Lower leg skin (tissue), 3 donors: ENCODE results near the gene NCEH1.

Experiments used
- POLR2A ChIP-seq, 2 donors: fragments of 450-650 bp; IDR thresholded peaks; one replicate each; pipeline ENCODE4 v1.6.1; 2016 to 2017; ENCODE audit warnings: antibody characterized with exemption in 2 of 2, mild to moderate bottlenecking in 1 of 2, moderate library complexity in 1 of 2
- TF ChIP-seq, protein P1 (sequence below), 3 donors: fragments of 450-650 bp; IDR thresholded peaks; one replicate each; pipeline ENCODE4 v1.5.1; 2016; ENCODE audit warnings: antibody characterized with exemption in 3 of 3, mild to moderate bottlenecking in 3 of 3, moderate library complexity in 2 of 3

DNA sequence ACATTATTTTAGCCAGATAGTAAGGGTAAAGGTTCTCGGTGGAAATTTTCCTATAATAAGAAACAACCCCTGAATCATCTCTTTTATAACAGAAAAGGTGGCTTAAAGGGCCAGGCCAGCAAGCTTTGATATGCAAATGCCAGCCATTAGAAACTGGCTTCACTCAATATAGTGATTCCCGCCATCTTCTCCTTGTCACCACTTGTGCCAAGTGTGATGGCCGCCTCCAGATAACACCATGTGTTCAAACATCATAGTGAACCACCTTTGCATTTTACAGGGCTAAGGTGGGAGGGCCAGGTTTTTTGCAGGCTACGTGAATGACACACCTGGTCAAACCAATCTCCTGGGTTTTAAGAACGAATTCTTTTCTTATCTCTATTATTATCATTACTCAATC is 31.3 kb downstream of the NCEH1 start:
- TF ChIP-seq, protein P1, sequence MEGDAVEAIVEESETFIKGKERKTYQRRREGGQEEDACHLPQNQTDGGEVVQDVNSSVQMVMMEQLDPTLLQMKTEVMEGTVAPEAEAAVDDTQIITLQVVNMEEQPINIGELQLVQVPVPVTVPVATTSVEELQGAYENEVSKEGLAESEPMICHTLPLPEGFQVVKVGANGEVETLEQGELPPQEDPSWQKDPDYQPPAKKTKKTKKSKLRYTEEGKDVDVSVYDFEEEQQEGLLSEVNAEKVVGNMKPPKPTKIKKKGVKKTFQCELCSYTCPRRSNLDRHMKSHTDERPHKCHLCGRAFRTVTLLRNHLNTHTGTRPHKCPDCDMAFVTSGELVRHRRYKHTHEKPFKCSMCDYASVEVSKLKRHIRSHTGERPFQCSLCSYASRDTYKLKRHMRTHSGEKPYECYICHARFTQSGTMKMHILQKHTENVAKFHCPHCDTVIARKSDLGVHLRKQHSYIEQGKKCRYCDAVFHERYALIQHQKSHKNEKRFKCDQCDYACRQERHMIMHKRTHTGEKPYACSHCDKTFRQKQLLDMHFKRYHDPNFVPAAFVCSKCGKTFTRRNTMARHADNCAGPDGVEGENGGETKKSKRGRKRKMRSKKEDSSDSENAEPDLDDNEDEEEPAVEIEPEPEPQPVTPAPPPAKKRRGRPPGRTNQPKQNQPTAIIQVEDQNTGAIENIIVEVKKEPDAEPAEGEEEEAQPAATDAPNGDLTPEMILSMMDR (IDR thresholded peaks at IDR 0.05), result no peak
- TF ChIP-seq POLR2A (IDR thresholded peaks at IDR 0.05), result no peak
